ENCODE data around the gene FAM107B.
A peak's percentile ranks its signal among the peaks of the same experiment; 100 is the strongest.

Gene FAM107B

DNA sequence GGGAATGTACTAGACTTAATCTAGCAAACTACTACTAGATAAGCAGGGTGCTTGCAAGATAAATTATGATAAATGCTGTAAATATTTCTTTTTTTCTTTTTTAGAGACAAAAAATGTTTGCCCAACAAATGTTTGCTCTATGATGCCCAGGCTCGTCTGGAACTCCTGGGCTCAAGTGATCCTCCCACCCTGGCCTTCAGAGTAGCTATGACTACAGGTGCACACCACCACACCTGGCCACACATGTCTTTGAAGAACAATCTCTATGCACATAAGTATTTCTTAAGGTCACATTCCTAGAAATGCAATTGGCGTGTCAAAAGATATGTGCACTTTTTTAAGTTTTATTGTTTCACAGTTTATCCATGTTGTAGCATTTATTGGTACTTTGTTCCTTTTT is 264.4 kb downstream of the FAM107B start:
- H3K4me1 Mint-ChIP-seq (ENCODE audit: low read depth): peaks cover 39% of the 10 kb centered on the region
- no peaks in the 10 kb centered on the region for H3K27me3 Mint-ChIP-seq
- H3K4me3 Mint-ChIP-seq: no peak overlapping the region
- H3K9me3 Mint-ChIP-seq (ENCODE audit: low read depth): peaks cover 4% of the 10 kb centered on the region
- peak overlapping the region; percentile 46 for H3K27ac Mint-ChIP-seq
- peaks cover 27% of the 10 kb centered on the region for H3K36me3 Mint-ChIP-seq

DNA sequence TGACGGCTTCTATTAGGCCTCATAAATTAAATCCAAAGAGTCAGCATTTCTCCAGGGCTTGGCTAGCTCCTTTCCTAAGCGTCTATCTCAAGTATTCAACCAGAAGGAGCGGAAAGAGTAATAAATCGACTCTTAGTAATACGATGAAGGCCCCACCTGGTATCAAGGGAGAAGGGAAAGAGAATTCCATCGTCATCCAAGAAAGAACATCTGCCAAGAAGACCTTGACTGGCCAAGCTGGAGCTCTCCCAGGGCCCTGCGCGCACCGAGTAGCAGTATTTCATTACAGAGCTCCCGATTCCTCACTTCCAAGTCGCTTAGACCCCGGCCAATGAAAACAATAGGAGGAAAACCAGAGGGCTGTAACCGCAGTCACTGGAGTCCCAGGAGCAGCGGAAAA is 266.0 kb downstream of the FAM107B start:
- peaks cover 40% of the 10 kb centered on the region for H3K4me1 Mint-ChIP-seq (ENCODE audit: low read depth)
- H3K27me3 Mint-ChIP-seq: no peaks in the 10 kb centered on the region
- H3K36me3 Mint-ChIP-seq: peaks cover 27% of the 10 kb centered on the region
- peak overlapping the region; percentile 88 for H3K27ac Mint-ChIP-seq
- no peak overlapping the region for H3K4me3 Mint-ChIP-seq
- H3K9me3 Mint-ChIP-seq (ENCODE audit: low read depth): peaks cover 4% of the 10 kb centered on the region

DNA sequence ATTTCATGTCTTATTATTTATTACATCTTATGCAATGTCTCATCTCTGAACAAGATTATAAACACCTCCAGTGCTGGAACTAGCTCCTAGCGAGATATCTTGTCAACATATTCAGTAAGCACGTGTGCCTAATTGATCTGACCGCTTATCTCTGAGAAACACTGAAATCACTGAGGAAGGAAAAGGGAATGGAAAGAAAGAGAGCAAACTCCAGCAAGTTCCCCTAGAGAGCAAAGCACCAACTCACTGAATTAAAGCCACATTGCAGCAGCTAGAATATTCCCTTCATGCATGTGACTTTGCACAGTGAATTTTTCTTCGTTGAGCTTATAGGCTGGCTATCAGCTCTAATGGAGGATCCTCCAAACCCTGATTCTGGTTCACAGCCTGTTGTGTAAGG is 266.9 kb downstream of the FAM107B start:
- Mint-ChIP-seq H3K36me3 (peaks cover 23% of the 10 kb centered on the region), H3K9me3 (ENCODE audit: low read depth) (peaks cover 4% of the 10 kb centered on the region), H3K27me3 (no peaks in the 10 kb centered on the region), H3K4me1 (ENCODE audit: low read depth) (peaks cover 41% of the 10 kb centered on the region), H3K27ac (peak overlapping the region; percentile 88), H3K4me3 (peak overlapping the region; percentile 44)

DNA sequence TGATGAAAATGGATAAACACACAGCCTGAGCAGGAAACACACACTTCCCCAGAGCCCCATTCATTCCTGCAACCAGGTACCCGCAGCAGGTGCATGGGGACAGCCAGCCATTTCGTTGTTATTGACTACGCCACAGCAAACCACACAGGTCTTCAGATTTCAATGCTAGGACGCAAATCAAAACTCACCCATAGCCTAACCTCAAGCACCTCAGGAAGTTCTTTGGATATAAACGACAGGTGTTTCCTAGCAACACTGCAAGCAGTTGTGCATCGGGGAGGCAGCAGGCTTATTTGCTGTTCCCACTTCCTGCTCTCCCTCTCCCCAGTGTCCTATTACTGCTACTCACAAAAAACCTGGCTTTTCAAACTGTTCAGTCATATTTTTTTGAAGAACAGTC is 267.5 kb downstream of the FAM107B start:
- Mint-ChIP-seq H3K27ac (peak overlapping the region; percentile 88), H3K9me3 (ENCODE audit: low read depth) (peaks cover 4% of the 10 kb centered on the region), H3K4me1 (ENCODE audit: low read depth) (peaks cover 41% of the 10 kb centered on the region), H3K36me3 (peaks cover 23% of the 10 kb centered on the region), H3K27me3 (no peaks in the 10 kb centered on the region), H3K4me3 (peak overlapping the region; percentile 44)

DNA sequence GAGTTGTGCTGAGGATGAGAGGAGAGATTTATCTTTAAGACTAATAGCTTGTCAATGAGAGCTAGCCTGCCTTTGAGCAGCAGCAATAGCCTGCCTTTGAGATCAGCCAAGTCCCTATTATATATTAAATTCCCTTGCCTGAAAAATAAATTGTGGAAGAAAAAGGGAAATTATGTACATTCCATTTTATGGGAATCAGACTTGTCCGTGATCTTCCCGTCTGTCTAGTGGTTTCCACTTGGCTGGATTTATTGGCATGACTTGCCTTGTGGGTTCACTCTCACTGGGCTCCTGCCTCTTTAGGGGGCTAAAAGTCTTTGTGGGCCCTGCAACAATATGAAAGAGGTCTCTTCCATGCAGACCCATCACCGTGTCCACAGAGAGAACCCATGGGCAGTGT is 272.3 kb downstream of the FAM107B start:
- peaks cover 5% of the 10 kb centered on the region for H3K36me3 Mint-ChIP-seq
- no peaks in the 10 kb centered on the region for H3K27me3 Mint-ChIP-seq
- H3K4me3 Mint-ChIP-seq: no peak overlapping the region
- no peaks in the 10 kb centered on the region for H3K9me3 Mint-ChIP-seq (ENCODE audit: low read depth)
- no peak overlapping the region for H3K27ac Mint-ChIP-seq
- H3K4me1 Mint-ChIP-seq (ENCODE audit: low read depth): peaks cover 27% of the 10 kb centered on the region

DNA sequence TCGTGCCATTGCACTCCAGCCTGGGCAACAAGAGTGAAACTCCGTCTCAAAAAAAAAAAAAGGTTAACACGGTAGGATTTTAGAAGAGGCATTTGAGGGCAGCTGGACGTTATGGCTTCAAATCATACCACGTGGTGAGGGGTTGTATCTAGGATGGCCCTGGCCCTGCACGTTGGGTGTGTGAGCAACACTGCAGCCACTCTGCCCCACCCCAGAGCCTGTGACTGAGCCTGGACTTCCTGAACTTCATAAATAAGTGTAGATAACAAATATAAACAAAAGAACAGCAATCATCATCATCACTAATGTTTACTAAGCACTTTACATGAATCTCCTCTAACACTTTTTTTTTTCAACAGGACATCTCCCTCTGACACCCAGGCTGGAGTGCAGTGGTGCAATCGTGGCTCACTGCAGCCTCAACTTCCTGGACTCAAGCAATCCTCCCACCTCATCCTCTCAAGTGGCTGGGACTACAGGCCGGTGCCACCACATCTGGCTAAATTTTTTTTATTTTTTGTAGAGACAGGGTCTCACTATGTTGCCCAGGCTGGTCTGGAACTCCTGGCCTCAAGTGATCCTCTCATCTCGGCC is 274.4 kb downstream of the FAM107B start:
- Mint-ChIP-seq H3K9me3 (ENCODE audit: low read depth) (no peaks in the 10 kb centered on the region), H3K4me1 (ENCODE audit: low read depth) (peaks cover 7% of the 10 kb centered on the region), H3K36me3 (no peaks in the 10 kb centered on the region), H3K27ac (no peak overlapping the region), H3K27me3 (no peaks in the 10 kb centered on the region), H3K4me3 (no peak overlapping the region)

DNA sequence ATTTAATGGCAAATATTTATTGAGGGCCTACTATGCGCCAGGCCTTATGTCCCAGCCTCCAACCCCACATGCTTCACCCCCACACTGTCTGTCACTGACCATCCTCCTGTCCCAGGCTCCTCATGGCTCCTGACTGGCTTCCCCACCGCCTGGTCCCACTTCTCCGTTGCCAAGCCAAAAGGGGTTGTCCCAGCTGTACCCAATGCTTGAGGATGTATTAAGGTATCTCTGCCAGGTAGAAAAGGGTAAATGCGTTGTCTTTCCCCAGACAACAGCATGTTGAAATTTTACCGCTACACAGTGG is 275.1 kb downstream of the FAM107B start:
- Mint-ChIP-seq H3K27me3 (no peaks in the 10 kb centered on the region), H3K4me1 (ENCODE audit: low read depth) (peaks cover 7% of the 10 kb centered on the region), H3K27ac (peak overlapping the region; percentile 34), H3K9me3 (ENCODE audit: low read depth) (no peaks in the 10 kb centered on the region), H3K36me3 (no peaks in the 10 kb centered on the region), H3K4me3 (no peak overlapping the region)

DNA sequence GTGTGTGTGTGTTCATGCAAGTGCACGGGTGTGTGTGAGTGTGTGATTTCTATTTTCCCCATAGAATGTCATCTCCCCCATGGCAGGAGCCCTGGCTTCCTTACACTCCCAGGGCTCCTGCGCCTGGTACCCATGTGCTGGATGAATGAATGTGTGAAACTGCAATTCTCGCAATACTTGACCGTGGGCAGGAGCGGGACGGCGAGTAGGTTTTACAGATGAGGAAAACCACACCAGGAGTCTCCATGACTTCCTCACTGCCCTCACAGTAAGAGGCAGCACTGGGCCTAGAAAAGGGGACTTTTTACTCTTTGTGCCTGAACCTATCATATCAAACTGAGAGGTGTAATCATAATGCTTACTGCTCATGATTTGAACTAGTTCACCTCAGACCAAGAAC is 276.4 kb downstream of the FAM107B start:
- Mint-ChIP-seq H3K9me3 (ENCODE audit: low read depth) (no peaks in the 10 kb centered on the region), H3K27me3 (no peaks in the 10 kb centered on the region), H3K36me3 (no peaks in the 10 kb centered on the region), H3K27ac (no peak overlapping the region), H3K4me3 (no peak overlapping the region), H3K4me1 (ENCODE audit: low read depth) (peaks cover 6% of the 10 kb centered on the region)

DNA sequence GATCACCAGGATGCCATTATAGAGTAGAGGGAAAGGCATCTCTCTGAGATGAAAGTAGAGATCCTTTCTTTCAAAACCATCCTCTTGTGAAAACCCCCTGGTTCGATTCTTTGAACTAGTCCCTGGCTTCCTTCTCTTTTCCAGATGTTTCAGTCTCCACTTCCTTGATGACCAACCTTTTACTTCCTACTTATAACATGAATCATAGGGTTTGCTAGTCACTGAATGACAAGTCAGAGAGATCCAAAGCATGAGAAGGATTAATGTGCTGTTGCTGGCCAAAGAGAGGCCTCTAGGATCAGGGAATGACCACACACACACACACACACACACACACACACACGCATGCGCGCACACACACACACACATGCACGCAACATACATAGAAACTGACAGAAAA is 282.9 kb downstream of the FAM107B start:
- Mint-ChIP-seq H3K9me3 (ENCODE audit: low read depth) (no peaks in the 10 kb centered on the region), H3K4me1 (ENCODE audit: low read depth) (peaks cover 2% of the 10 kb centered on the region), H3K4me3 (no peak overlapping the region), H3K36me3 (no peaks in the 10 kb centered on the region), H3K27me3 (peaks cover 5% of the 10 kb centered on the region), H3K27ac (no peak overlapping the region)

DNA sequence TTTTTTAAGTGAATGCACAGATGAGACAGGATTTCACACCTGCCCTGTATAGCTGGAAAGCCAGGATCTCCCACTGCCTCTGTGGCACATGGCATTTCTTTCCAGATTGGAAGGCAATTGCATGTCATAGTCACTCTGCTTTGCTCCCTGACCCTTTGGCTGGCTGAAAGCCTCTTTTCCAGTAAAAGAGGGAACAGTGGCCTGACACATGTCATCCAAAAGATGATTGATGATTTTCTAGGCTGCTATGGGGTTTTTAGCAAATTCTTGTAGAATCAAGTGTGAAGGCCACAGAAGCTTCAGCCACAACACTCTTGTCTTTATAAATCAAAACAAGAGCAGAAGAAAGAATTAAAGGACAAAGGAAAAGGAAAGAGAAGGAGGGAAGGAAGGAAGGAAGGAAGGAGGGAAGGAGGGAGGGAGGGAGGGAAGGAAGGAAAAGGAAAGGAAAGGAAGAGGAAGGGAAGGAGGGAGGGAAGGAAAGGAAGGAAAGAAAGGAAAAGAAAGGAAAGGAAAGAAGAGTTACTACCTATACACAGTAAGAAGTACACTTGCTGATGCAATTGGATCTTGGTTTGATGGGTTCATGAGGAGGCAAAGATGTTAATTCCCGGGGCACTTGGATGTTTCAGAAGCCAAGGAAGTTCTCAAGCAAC is 285.0 kb downstream of the FAM107B start:
- Mint-ChIP-seq H3K27ac (no peak overlapping the region), H3K27me3 (peaks cover 11% of the 10 kb centered on the region), H3K4me1 (ENCODE audit: low read depth) (peaks cover 2% of the 10 kb centered on the region), H3K4me3 (no peak overlapping the region), H3K36me3 (no peaks in the 10 kb centered on the region), H3K9me3 (ENCODE audit: low read depth) (no peaks in the 10 kb centered on the region)

DNA sequence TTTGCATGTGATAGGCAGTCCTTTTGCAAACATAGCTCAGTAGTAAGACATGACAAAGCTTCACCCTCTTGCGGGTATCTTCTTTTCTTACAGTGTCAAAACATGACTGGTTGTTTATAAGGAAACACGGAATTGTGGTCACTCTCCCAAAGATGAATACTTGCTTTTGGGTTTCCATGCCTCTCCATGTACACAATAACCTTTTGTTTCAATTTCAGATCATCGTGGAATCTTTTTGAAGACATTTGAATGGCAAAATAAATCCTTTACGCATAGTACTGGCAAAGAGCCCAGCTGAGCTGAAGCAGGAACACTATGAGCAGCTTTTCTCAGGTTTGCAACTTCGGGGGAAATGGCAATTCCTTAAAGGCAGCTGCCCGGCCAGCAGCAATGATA is 287.2 kb downstream of the FAM107B start:
- Mint-ChIP-seq H3K27ac (no peak overlapping the region), H3K27me3 (peaks cover 20% of the 10 kb centered on the region), H3K9me3 (ENCODE audit: low read depth) (no peaks in the 10 kb centered on the region), H3K4me1 (ENCODE audit: low read depth) (peaks cover 2% of the 10 kb centered on the region), H3K36me3 (peaks cover 9% of the 10 kb centered on the region), H3K4me3 (no peak overlapping the region)

DNA sequence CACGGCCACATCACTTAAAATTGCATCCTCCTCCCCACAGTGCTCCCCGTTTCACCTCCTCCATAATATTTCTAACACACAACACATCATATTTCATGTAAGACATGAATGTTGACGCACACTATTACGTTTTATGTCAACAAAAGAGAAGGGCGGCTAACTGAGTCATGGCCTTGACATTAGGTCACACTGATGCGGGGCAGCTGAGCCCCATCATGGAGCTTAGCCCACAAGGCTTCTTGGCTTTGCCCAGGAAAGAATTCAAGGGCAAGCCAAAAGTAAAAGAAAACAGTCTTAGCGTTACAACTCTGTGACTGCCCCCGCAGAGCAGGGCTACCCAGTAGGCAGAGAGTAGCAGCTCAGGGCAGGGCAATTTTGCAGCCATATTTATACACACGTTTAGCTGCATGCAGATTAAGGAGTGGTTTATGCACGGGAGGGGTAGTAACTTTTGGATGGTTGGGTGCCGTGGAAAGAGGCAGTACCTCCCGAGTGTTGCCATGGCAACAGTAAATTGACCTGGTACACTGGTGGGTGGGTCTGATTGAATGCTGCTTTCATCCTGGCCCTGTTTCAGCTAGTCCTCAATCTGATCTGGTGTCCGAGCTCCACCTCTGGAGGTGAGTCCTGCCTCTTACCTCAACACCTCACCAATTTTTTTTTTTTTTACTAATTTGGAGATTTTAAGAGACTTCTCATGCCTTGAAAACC is 287.8 kb downstream of the FAM107B start:
- H3K4me3 Mint-ChIP-seq: no peak overlapping the region
- H3K27me3 Mint-ChIP-seq: peaks cover 20% of the 10 kb centered on the region
- H3K4me1 Mint-ChIP-seq (ENCODE audit: low read depth): peaks cover 2% of the 10 kb centered on the region
- peaks cover 9% of the 10 kb centered on the region for H3K36me3 Mint-ChIP-seq
- no peaks in the 10 kb centered on the region for H3K9me3 Mint-ChIP-seq (ENCODE audit: low read depth)
- H3K27ac Mint-ChIP-seq: no peak overlapping the region

DNA sequence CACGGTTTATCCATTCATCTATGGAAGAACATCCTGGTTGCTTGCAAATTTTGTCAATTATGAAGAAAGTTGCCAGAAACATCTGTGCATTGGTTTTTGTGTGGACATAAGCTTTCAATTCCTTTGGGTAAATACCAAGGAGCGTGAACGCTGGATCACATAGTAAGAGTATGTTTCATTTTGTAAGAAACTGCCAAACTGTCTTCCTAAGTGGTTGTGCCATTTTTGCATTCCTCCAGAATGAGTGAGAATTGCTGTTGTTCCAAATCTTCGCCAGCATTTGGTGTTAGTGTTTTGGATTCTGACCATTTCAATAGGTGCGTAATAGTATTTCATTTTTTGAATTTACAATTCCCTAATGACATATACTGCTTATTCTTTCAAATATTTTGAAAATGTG is 288.7 kb downstream of the FAM107B start:
- Mint-ChIP-seq H3K27me3 (peaks cover 20% of the 10 kb centered on the region), H3K4me1 (ENCODE audit: low read depth) (peaks cover under 1% of the 10 kb centered on the region), H3K36me3 (peaks cover 9% of the 10 kb centered on the region), H3K4me3 (no peak overlapping the region), H3K27ac (no peak overlapping the region), H3K9me3 (ENCODE audit: low read depth) (no peaks in the 10 kb centered on the region)

DNA sequence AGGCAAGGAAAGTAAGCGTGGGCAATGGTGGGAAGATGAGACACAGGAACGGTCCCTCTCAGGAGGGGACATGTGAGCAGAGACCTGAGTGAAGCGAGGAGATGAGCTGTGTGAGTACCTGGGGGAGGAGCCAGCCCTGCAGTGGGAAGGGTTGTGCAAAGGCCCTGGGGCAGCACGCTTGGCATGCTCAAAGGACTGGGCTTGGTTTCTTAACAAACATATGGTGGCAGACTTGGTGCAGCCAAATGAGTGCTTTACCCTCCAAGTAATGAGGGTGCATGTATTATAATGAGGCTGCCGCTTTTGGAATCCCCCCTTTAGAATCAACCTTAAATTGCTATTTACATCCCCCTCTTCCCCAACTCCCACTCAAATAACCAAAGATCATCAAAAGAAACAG is 291.3 kb downstream of the FAM107B start:
- no peak overlapping the region for H3K4me3 Mint-ChIP-seq
- no peak overlapping the region for H3K27ac Mint-ChIP-seq
- peaks cover 9% of the 10 kb centered on the region for H3K36me3 Mint-ChIP-seq
- no peaks in the 10 kb centered on the region for H3K9me3 Mint-ChIP-seq (ENCODE audit: low read depth)
- H3K4me1 Mint-ChIP-seq (ENCODE audit: low read depth): no peaks in the 10 kb centered on the region
- peaks cover 19% of the 10 kb centered on the region for H3K27me3 Mint-ChIP-seq

DNA sequence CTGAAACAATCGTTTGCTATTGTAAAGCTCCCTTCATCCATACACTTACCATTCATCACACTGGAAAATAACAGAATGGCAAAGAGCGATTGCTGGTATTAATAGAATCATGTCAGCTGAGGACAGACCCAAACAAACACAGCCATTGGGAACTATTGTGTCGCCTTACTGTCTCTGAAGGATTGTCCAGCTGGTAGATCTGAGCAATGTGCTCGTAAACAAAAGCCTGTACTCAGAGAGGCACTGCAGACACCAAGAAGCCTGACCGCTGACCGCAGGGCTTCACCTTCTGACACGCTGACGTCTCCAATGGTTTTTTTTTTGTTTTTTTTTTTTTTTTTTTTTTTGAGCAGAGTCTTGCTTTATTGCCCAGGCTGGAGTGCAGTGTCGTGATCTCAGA is 292.9 kb downstream of the FAM107B start:
- H3K9me3 Mint-ChIP-seq (ENCODE audit: low read depth): no peaks in the 10 kb centered on the region
- H3K4me3 Mint-ChIP-seq: no peak overlapping the region
- peaks cover 9% of the 10 kb centered on the region for H3K36me3 Mint-ChIP-seq
- H3K27me3 Mint-ChIP-seq: peaks cover 15% of the 10 kb centered on the region
- no peak overlapping the region for H3K27ac Mint-ChIP-seq
- H3K4me1 Mint-ChIP-seq (ENCODE audit: low read depth): no peaks in the 10 kb centered on the region

DNA sequence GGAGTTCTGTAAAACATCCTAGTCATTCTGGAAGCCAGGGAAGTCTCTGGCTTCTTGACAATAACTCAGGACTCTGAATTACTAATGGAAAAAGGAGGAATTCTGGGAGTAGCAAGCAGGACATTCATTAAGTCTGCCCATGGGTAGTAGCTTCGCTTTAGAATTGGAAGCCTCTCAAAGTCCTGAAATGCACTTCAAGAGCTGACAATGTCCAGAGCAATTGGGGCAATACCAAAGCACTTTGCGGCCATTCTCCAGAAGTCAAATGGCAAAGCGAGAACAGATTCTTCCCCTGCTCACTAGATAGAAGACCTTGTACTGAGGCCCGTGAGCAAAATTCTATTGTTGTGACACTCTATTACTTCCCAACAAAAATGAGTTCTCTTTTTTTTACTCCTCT is 293.7 kb downstream of the FAM107B start:
- no peaks in the 10 kb centered on the region for H3K4me1 Mint-ChIP-seq (ENCODE audit: low read depth)
- H3K36me3 Mint-ChIP-seq: peaks cover 9% of the 10 kb centered on the region
- H3K27ac Mint-ChIP-seq: no peak overlapping the region
- H3K4me3 Mint-ChIP-seq: no peak overlapping the region
- H3K9me3 Mint-ChIP-seq (ENCODE audit: low read depth): no peaks in the 10 kb centered on the region
- peaks cover 13% of the 10 kb centered on the region for H3K27me3 Mint-ChIP-seq

Data from activated naive CD8-positive, alpha-beta T cell (primary cell).